ENCODE results near the gene PTK6. TPM values are rescaled to one million over a fixed set of nuclear protein-coding genes. Genes with fewer than 3 reads are reported as not detected.

Gene PTK6
- total RNA-seq, 4 donors from 2014 or later: 90.5 to 147 (median 103) TPM

GRCh38 chr20:63495167-63495720 lies 41.9 kb downstream of the PTK6 start:
- Histone ChIP-seq H3K9me3 (no peaks in the 10 kb centered on the region), H3K36me3 (no peaks in the 10 kb centered on the region), H3K27ac (no peak overlapping the region), H3K4me3 (no peak overlapping the region), H3K4me1 (peaks cover 0 to 19% (median 13%) of the 10 kb centered on the region in 4 donors), H3K27me3 (peaks cover 57% of the 10 kb centered on the region)
- in situ Hi-C loops (cut with MboI; ENCODE audit: low pct_ligation_motif_present in 1 of 4, low pct_unique_long_range_greater_than_20kb in 1 of 4, low sequenced_read_pairs in 3 of 4) (no loop called here), intact Hi-C loops (cut with DNase I; ENCODE audit: low total_unique reads) (no loop called here)
- TF ChIP-seq, protein P1, sequence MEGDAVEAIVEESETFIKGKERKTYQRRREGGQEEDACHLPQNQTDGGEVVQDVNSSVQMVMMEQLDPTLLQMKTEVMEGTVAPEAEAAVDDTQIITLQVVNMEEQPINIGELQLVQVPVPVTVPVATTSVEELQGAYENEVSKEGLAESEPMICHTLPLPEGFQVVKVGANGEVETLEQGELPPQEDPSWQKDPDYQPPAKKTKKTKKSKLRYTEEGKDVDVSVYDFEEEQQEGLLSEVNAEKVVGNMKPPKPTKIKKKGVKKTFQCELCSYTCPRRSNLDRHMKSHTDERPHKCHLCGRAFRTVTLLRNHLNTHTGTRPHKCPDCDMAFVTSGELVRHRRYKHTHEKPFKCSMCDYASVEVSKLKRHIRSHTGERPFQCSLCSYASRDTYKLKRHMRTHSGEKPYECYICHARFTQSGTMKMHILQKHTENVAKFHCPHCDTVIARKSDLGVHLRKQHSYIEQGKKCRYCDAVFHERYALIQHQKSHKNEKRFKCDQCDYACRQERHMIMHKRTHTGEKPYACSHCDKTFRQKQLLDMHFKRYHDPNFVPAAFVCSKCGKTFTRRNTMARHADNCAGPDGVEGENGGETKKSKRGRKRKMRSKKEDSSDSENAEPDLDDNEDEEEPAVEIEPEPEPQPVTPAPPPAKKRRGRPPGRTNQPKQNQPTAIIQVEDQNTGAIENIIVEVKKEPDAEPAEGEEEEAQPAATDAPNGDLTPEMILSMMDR (IDR thresholded peaks at IDR 0.05): no peak
- no peak for TF ChIP-seq POLR2AphosphoS5 (IDR thresholded peaks at IDR 0.05)
- no peak for TF ChIP-seq POLR2A (IDR thresholded peaks at IDR 0.05)
- TF ChIP-seq EP300 (IDR thresholded peaks at IDR 0.05; ENCODE audit: low read depth): no peak
- 55% methylated on average over 8 of the region's 8 CpGs; no CpG with 5 or more reads in 1 of the 2 donors for WGBS, 2 donors (ENCODE audit: low coverage in 1 of 2)
- DNase-seq: no peak

- 72 to 77% methylated on average over 5 to 49 of the region's 51 CpGs for WGBS, 2 donors (ENCODE audit: low coverage in 1 of 2)
- DNase-seq: no peak
- Histone ChIP-seq H3K4me3 (no peak overlapping the region), H3K9me3 (no peaks in the 10 kb centered on the region), H3K27ac (no peak overlapping the region), H3K36me3 (no peaks in the 10 kb centered on the region), H3K27me3 (peaks cover 57% of the 10 kb centered on the region), H3K4me1 (peaks cover 0 to 18% (median 13%) of the 10 kb centered on the region in 4 donors)
- in situ Hi-C loops (cut with MboI; ENCODE audit: low pct_ligation_motif_present in 1 of 4, low pct_unique_long_range_greater_than_20kb in 1 of 4, low sequenced_read_pairs in 3 of 4): no loop called here
- TF ChIP-seq POLR2AphosphoS5 (IDR thresholded peaks at IDR 0.05): no peak
- intact Hi-C loops (cut with DNase I; ENCODE audit: low total_unique reads): no loop called here
Observed at GRCh38 chr20:63494420-63495166, 42.6 kb downstream of the PTK6 start.

DNA sequence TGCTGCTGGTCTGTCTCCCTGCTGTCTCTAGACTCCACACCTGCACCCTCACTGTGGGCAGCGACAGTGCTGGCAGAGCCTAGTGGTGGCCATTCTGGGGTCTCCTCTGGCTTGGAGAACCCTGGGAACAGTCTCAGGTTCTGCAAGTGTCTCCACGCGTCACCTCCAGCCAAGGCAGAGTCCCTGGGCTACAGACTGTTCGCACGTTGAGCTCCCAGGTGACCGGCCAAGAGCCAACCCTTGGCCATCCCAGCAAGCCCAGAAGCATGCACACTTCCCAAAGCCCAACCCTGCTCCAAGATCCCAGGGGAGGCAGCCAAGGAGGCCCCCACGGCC lies 43.1 kb downstream of the PTK6 start:
- no peak for DNase-seq
- WGBS, 2 donors (ENCODE audit: low coverage in 1 of 2): 78% methylated on average over 7 of the region's 7 CpGs; no CpG with 5 or more reads in 1 of the 2 donors
- Histone ChIP-seq H3K4me1 (peaks cover 0 to 14% (median 12%) of the 10 kb centered on the region in 4 donors), H3K27me3 (peaks cover 57% of the 10 kb centered on the region), H3K9me3 (no peaks in the 10 kb centered on the region), H3K36me3 (no peaks in the 10 kb centered on the region), H3K4me3 (no peak overlapping the region), H3K27ac (no peak overlapping the region)
- intact Hi-C loops (cut with DNase I; ENCODE audit: low total_unique reads) (no loop called here), in situ Hi-C loops (cut with MboI; ENCODE audit: low pct_ligation_motif_present in 1 of 4, low pct_unique_long_range_greater_than_20kb in 1 of 4, low sequenced_read_pairs in 3 of 4) (no loop called here)
- TF ChIP-seq POLR2A (IDR thresholded peaks at IDR 0.05) (no peak), EP300 (IDR thresholded peaks at IDR 0.05; ENCODE audit: low read depth) (no peak), POLR2AphosphoS5 (IDR thresholded peaks at IDR 0.05) (no peak)
- TF ChIP-seq, protein P1 (IDR thresholded peaks at IDR 0.05): no peak

DNA sequence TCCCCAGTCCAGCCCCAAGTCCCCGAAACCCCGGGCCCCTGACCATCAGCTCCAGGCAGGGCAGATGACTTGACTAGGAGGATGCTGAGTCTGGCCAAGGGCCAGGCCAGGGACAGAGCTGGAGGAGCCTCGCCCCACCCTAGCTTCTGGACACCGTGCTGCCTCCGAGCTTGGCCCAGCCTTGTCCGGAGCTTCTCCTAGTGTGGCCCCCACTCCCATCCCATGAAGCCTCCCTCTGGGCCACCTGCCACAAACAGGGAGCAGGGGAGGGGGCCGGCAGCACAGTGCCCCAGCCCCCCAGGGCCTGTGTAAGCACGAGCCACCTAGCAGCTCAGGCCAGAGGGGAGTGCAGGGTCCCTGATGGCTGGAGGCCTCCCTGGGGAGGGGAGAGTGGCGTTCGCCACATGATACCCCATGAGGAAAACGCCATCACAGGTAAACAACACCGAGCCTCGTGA lies 43.6 kb downstream of the PTK6 start:
- Histone ChIP-seq H3K27ac (no peak overlapping the region), H3K9me3 (no peaks in the 10 kb centered on the region), H3K4me1 (peaks cover 0 to 14% (median 12%) of the 10 kb centered on the region in 4 donors), H3K36me3 (no peaks in the 10 kb centered on the region), H3K27me3 (peaks cover 57% of the 10 kb centered on the region), H3K4me3 (no peak overlapping the region)
- no peak for DNase-seq
- intact Hi-C loops (cut with DNase I; ENCODE audit: low total_unique reads): no loop called here
- 62% methylated on average over 11 of the region's 13 CpGs; no CpG with 5 or more reads in 1 of the 2 donors for WGBS, 2 donors (ENCODE audit: low coverage in 1 of 2)
- no peak for TF ChIP-seq POLR2A (IDR thresholded peaks at IDR 0.05)
- TF ChIP-seq POLR2AphosphoS5 (IDR thresholded peaks at IDR 0.05): no peak
- TF ChIP-seq, protein P1 (IDR thresholded peaks at IDR 0.05): no peak
- TF ChIP-seq EP300 (IDR thresholded peaks at IDR 0.05; ENCODE audit: low read depth): no peak
- in situ Hi-C loops (cut with MboI; ENCODE audit: low pct_ligation_motif_present in 1 of 4, low pct_unique_long_range_greater_than_20kb in 1 of 4, low sequenced_read_pairs in 3 of 4): no loop called here

Data from transverse colon (tissue), 4 donors.